Stimulated activated CD8-positive, alpha-beta memory T cell treated with anti-CD3 and anti-CD28 coated beads, Interleukin-7, amount 100 ng/mL, for 48 hours (primary cell): ENCODE data around the gene SCN4B.

Source experiments
- DNase-seq, 2 donors: peaks; one replicate each; pipeline ENCODE4 v3.0.0-alpha.2; 2020; ENCODE audit warnings: low read depth in 1 of 2; ENCODE audit errors: extremely low read depth in 1 of 2

Gene SCN4B

GRCh38 chr11:118105657-118106305 lies 46.8 kb downstream of the SCN4B start:
- no peak for DNase-seq

GRCh38 chr11:118104491-118104890 lies 48.1 kb downstream of the SCN4B start:
- DNase-seq, result no peak

GRCh38 chr11:118102721-118103261 lies 49.8 kb downstream of the SCN4B start:
- DNase-seq, result no peak

- DNase-seq, result no peak
These were observed 51.9 kb downstream of the SCN4B start for GRCh38 chr11:118100691-118101232.

GRCh38 chr11:118099838-118100556 lies 52.6 kb downstream of the SCN4B start:
- DNase-seq, result no peak

GRCh38 chr11:118098996-118099837 lies 53.4 kb downstream of the SCN4B start:
- no peak for DNase-seq

GRCh38 chr11:118095967-118096367 lies 56.7 kb downstream of the SCN4B start:
- DNase-seq, result no peak

- no peak for DNase-seq
These were observed 57.1 kb downstream of the SCN4B start for GRCh38 chr11:118095493-118095892.

- no peak for DNase-seq
These were observed 59.6 kb downstream of the SCN4B start for GRCh38 chr11:118092907-118093571.

- DNase-seq, result no peak
These were observed 60.9 kb downstream of the SCN4B start for GRCh38 chr11:118091690-118092089.

GRCh38 chr11:118090545-118091162 lies 62.0 kb downstream of the SCN4B start:
- DNase-seq, result no peak

GRCh38 chr11:118088531-118088930 lies 64.1 kb downstream of the SCN4B start:
- DNase-seq, result no peak

GRCh38 chr11:118087931-118088330 lies 64.7 kb downstream of the SCN4B start:
- DNase-seq, result no peak

GRCh38 chr11:118086913-118087768 lies 65.5 kb downstream of the SCN4B start, which contains the start of gene SMIM35:
Gene SMIM35 (minus strand): TSS chr11:118086963. CDS start chr11:118086757, 206 bp downstream.
- no peak for DNase-seq

GRCh38 chr11:118084656-118085055 lies 68.0 kb downstream of the SCN4B start:
- no peak for DNase-seq

GRCh38 chr11:118084247-118084646 lies 68.4 kb downstream of the SCN4B start:
- DNase-seq, result no peak
